Measurements from ENCODE around the gene MAP3K4.
"Not testable (repeated sequence)": the region's sequence is repeated elsewhere in the genome, so short reads cannot be mapped to it uniquely, and the experiment has no call there.

The MAP3K4 gene

DNA sequence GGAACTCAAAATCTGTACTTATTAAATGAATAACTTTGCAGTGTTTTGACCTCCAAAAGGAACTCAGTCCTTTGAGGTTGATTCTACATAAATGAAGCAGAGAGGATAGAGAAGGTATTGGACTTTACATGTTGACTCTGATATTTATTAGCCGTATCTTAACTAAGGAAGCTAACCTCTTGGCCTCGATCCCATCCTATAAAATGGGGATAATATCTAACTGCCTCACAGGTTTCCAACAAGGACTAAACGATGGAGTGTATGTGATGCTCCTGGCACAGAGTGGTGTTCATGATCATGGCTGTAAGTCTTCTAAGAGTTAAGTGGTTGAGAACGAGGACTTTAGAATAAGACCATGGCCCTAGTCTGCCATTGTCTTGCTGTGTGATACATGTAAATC lies 24.2 kb upstream of the MAP3K4 start:
- no peak for DNase-seq (ENCODE audit: low read depth in 1 of 2, low spot score in 1 of 2)

GRCh38 chr6:160967833-160968232 lies 23.7 kb upstream of the MAP3K4 start:
- DNase-seq (ENCODE audit: low read depth in 1 of 2, low spot score in 1 of 2), result no peak

- no peak for DNase-seq (ENCODE audit: low read depth in 1 of 2, low spot score in 1 of 2)
Measured at GRCh38 chr6:160971171-160971570, 20.4 kb upstream of the MAP3K4 start.

- no peak for DNase-seq (ENCODE audit: low read depth in 1 of 2, low spot score in 1 of 2)
Measured at GRCh38 chr6:160972111-160972510, 19.5 kb upstream of the MAP3K4 start.

DNA sequence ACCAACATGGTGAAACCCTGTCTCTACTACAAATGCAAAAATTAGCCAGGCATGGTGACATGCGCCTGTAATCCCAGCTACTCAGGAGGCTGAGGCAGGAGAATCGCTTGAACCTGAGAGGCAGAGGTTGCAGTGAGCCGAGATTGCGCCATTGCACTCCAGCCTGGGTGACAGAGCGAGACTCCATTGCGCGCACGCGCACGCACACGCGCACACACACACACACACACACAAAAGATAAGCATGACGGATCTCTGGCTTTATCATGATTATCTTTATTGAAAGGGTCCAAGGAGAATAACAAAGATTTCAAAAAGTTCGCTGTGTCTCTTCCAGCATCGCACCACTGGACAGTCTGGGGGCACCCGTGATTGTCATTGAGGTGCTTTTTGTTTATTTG lies 19.0 kb upstream of the MAP3K4 start:
- not testable (repeated sequence) for DNase-seq (ENCODE audit: low read depth in 1 of 2, low spot score in 1 of 2)

- no peak for DNase-seq (ENCODE audit: low read depth in 1 of 2, low spot score in 1 of 2)
Measured at GRCh38 chr6:160973311-160974250, 18.0 kb upstream of the MAP3K4 start.

DNA sequence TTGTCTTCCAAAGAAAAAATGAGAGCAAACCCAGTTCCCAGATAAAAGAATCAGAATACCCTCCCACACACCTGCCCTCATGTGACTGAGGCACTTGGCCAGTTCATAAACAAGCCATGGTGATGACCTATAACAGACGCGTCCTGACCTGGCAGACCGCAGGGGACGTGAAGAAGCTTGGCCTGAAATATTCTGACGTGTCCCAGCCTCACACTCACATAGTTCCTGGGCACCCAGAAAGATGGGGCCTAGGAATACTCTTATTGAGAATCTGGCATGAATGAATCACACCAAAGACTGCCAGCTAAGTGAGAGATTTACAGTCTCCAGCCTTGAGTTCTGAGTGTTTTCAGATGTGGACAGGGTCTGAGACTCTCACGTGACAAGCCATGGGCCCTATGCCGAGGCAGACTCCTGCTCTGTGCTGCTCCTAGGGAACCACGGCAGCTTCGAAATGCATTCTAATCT lies 17.2 kb upstream of the MAP3K4 start:
- DNase-seq (ENCODE audit: low read depth in 1 of 2, low spot score in 1 of 2), result no peak

GRCh38 chr6:160975162-160975561 lies 16.4 kb upstream of the MAP3K4 start:
- DNase-seq (ENCODE audit: low read depth in 1 of 2, low spot score in 1 of 2), result no peak

DNA sequence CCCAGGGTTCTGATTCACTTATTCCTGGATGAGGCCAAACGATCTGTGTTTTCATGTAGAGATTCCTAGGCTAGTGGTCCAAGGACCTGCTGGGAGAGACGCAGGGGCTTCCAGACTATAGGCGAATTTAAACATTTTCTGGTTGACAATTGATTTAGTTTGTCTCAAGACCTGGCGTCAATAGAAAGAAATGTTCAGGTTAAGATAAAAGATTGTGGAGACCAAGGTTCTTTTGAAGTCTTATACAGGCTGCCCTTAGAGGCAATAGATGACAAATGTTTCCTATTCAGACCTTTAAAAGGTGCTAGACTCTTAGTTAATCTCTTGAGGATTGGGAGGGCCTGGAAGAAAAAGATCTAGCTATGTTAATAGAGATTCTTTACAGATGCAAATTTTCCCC lies 15.6 kb upstream of the MAP3K4 start:
- not testable (repeated sequence) for DNase-seq (ENCODE audit: low read depth in 1 of 2, low spot score in 1 of 2)

GRCh38 chr6:160978141-160978901 lies 13.2 kb upstream of the MAP3K4 start:
- DNase-seq (ENCODE audit: low read depth in 1 of 2, low spot score in 1 of 2), result no peak

GRCh38 chr6:160979061-160979708 lies 12.4 kb upstream of the MAP3K4 start:
- no peak for DNase-seq (ENCODE audit: low read depth in 1 of 2, low spot score in 1 of 2)

DNA sequence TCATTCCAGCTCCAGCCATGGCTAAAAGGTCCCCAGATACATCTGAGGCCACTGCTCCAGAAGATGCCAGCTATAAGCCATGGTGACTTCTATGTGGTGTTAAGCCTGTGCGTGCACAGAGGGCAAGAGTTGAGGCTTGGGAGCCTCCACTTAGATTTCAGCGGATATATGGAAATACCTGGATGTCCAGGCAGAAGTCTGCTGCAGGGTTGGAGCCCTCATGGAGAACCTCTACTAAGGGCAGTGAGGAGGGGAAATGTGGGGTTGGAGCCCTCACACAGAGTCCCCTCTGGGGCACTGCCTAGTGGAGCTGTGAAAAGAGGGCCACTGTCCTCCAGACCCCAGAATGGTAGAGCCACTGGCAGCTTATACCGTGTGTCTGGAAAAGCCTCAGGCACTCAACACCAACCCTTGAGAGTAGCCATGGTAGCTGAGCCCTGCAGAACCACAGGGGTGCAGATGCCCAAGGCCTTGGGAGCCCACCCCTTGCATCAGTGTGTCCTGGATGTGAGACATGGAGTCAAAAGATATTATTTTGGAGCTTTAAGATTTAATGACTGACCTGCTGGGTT lies 8.1 kb upstream of the MAP3K4 start:
- not testable (repeated sequence) for DNase-seq (ENCODE audit: low read depth in 1 of 2, low spot score in 1 of 2)

- DNase-seq (ENCODE audit: low read depth in 1 of 2, low spot score in 1 of 2), result no peak
Measured at GRCh38 chr6:160986851-160987250, 4.7 kb upstream of the MAP3K4 start.

DNA sequence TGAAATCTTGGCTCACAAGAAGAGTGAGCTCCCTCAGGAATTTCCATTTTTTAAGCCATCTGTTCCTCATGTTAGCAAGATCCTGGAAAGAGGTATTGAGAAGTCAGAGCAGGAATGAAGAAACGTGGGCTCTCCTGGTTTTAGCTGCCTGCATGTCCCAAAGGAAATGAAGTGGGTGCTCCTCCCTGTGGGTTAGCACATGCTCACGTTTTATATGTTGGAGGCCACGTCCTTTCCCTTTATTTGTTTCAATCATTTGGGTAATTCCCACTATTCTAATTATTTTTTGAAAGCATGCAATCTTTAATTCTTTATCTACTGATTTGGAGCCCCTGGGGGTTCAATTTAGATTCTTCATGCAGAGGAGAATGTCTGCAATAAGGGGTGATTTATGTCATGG lies 4.3 kb upstream of the MAP3K4 start:
- DNase-seq (ENCODE audit: low read depth in 1 of 2, low spot score in 1 of 2), result no peak

DNA sequence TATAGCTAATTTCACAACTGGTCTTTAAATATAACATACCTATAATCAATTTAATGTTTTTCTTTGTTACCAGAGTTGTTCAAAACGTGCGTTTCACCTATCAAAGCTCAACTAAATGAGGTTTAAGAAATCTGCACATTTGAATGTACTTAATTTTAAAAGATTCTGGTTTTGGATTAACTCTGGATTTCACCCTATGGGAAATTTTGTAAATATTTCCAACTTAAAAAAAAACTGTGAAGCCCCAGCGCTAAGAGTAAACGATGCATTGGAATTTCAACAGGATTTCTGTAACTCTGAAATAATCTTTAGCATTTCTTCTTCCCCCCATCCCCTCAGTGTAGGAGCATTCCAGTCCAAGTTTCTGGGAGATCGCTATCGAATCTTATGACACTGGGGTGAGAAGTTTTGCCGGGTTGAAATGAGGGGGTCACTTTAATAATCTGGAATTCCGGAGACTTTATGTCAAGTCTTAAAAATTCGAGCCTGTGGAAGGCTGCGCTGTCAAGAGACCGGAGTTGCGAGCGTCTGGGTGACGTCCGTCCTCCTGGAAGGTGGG lies 643 bp upstream of the MAP3K4 start:
- no peak for DNase-seq (ENCODE audit: low read depth in 1 of 2, low spot score in 1 of 2)

DNA sequence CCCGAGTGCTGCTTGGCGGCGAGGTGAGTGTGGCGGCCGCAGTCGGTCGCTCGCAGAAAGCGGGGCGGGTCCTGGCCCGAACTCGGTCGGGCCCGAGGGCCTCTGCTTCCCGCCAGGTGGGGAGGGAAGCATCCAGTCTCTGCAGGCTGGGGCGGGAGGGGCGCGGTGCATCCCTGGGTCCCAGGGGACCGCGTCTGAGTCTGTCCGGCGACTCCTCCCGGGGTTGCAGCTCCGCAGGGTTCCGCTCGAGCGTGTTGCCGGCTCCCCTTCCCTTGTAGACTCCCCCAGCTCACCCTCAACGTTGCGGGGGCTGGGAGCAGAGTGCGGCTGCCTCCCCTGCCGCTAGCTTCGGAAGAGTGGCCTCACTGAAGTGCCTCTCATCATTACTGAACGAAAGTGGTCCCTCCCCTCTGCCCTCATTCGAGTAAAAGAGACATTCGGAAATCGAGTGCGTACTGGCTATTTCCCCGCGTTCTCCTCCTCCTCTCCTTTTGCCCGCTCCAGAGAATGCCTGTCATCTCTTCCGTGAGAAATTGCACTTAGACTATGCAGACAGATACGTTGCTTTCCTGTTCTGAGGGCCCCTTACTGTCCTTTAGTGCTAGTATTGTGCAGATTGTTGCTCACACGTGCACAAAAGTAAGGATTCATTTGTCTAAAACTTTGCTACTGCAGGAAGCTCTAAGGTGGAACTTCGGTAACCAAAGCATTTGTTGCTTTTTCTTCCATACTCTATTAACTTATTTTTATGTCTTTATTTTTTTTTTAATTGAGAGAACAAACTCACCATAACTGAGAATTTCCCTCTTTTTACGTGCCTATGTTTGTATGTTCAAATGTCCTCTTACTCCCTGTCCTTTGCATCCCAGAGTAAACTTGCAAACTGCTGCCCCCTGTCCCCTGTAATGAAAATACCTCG lies 751 bp downstream of the MAP3K4 start:
- peak in 1 of 2 donors; percentile 11 for DNase-seq (ENCODE audit: low read depth in 1 of 2, low spot score in 1 of 2)

DNA sequence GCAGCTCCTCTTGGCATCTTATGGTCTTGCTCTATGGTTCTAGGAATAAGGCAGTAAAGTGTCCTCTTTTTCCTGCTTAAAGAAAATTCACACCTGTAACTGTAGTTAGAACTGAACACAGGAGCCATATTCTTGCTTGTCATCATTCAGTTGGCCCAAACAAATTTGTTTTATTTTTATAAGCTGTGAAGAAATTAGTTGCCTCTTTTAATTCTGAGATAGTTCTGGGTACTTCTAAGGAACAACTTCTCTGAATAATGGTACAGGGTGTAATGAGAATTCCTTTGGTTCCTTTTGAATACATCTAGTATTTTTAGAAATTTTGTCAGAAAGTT lies 1.4 kb downstream of the MAP3K4 start:
- DNase-seq (ENCODE audit: low read depth in 1 of 2, low spot score in 1 of 2), result no peak

- DNase-seq (ENCODE audit: low read depth in 1 of 2, low spot score in 1 of 2), result no peak
Measured at GRCh38 chr6:160995271-160995670, 3.7 kb downstream of the MAP3K4 start.

- DNase-seq (ENCODE audit: low read depth in 1 of 2, low spot score in 1 of 2), result no peak
Measured at GRCh38 chr6:160996131-160996601, 4.6 kb downstream of the MAP3K4 start.

- DNase-seq (ENCODE audit: low read depth in 1 of 2, low spot score in 1 of 2), result no peak
Measured at GRCh38 chr6:160998217-160998616, 6.6 kb downstream of the MAP3K4 start.

Measured in stimulated activated CD4-positive, alpha-beta T cell treated with anti-CD3 and anti-CD28 coated beads, Interleukin-15, amount 100 ng/mL, for 1 hour (primary cell).